Thoracic aorta (tissue), 2 donors: ENCODE measurements around the gene TMC3. TPM values are rescaled to one million over a fixed set of nuclear protein-coding genes. Genes with fewer than 3 reads are reported as not detected.

Source experiments
- ATAC-seq: fragments of 150-250 bp; one replicate; pipeline ENCODE4 v1.8.0; 2017; ENCODE audit warnings: low read depth; ENCODE audit not compliant: insufficient number of reproducible peaks, low FRiP score
- DNase-seq: peaks from one replicate; pipeline ENCODE4 v3.0.0-alpha.2; 2020; ENCODE audit warnings: low spot score
- H3K27ac ChIP-seq, 2 donors: fragments of 200-600 bp; sonication (generic); 1 replicate in 1 of 2; 2 replicates in 1 of 2; pipeline ENCODE4 v1.5.1; 2016; ENCODE audit warnings: mild to moderate bottlenecking in 2 of 2, moderate library complexity in 2 of 2
- H3K27me3 ChIP-seq: fragments of 200-600 bp; sonication (generic); replicated peaks from 2 replicates; pipeline ENCODE4 v1.6.0; 2016; ENCODE audit warnings: mild to moderate bottlenecking; ENCODE audit not compliant: insufficient read depth
- H3K36me3 ChIP-seq: fragments of 200-600 bp; sonication (generic); one replicate; pipeline ENCODE4 v1.5.1; 2016
- H3K4me1 ChIP-seq, 2 donors: fragments of 200-600 bp; sonication (generic); 1 replicate in 1 of 2; 2 replicates in 1 of 2; pipeline versions ENCODE4 v1.5.1 to v1.6.0; 2016; ENCODE audit warnings: low read depth in 2 of 2, mild to moderate bottlenecking in 1 of 2; ENCODE audit not compliant: control insufficient read depth in 1 of 2
- H3K4me3 ChIP-seq: fragments of 200-600 bp; sonication (generic); 2 replicates; pipeline ENCODE4 v1.5.1; 2016; ENCODE audit warnings: mild to moderate bottlenecking
- H3K9me3 ChIP-seq: fragments of 200-600 bp; sonication (generic); 2 replicates; pipeline ENCODE4 v1.5.1; 2016
- total RNA-seq, 2 donors: library from RNA; depleted of rRNA; stranded (reverse); fragments of >200 nt; gene quantifications; one replicate each; pipeline versions ENCODE4 v1.1.0 to v1.2.3, GENCODE V29; 2016
- TF ChIP-seq, protein P1 (sequence below): fragments of 200-600 bp; sonication (generic); IDR thresholded peaks from one replicate; pipeline ENCODE4 v1.5.1; 2019; ENCODE audit warnings: antibody characterized with exemption

Gene TMC3
- total RNA-seq, 2 donors from 2014 or later = 0.54 TPM; not detected in 1

DNA sequence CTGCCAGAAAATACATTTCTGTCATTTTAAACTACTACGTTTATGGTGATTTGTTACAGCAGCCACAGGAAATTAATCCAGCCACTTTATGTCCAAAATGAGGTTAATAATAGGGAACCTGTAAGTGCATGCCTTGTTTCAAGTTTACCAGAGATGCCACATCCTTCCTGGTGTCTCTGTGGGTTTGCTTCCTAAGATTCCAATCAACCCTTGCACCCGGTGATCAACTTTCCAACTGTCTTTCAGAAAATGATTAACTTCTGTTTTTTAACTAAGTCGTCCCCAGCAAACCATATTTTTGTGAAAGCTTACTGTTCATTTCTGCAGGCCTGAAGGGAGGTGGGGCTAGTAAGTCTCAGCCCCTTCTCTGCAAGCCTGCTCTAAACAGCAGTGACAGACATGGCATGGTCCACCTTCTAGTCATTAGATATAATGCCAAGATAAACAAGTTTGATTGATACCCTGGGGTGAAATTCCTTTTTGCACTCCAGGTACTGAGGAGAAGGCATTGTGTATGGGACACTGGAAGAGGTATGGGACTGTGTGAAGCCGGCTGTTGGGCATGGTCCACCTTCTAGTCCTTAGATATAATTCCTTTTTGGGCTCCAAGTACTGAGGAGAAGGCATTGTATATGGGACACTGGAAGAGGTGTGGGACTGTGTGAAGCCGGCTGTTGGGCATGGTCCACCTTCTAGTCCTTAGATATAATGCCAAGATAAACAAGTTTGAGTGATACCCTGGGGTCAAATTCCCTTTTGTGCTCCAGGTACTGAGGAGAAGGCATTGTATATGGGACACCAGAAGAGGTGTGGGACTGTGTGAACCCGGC lies 11.1 kb upstream of the TMC3 start:
- Histone ChIP-seq H3K36me3 (no peaks in the 10 kb centered on the region), H3K27ac (no peak overlapping the region), H3K4me1 (no peaks in the 10 kb centered on the region), H3K4me3 (no peak overlapping the region), H3K27me3 (no peaks in the 10 kb centered on the region), H3K9me3 (no peaks in the 10 kb centered on the region)
- TF ChIP-seq, protein P1, sequence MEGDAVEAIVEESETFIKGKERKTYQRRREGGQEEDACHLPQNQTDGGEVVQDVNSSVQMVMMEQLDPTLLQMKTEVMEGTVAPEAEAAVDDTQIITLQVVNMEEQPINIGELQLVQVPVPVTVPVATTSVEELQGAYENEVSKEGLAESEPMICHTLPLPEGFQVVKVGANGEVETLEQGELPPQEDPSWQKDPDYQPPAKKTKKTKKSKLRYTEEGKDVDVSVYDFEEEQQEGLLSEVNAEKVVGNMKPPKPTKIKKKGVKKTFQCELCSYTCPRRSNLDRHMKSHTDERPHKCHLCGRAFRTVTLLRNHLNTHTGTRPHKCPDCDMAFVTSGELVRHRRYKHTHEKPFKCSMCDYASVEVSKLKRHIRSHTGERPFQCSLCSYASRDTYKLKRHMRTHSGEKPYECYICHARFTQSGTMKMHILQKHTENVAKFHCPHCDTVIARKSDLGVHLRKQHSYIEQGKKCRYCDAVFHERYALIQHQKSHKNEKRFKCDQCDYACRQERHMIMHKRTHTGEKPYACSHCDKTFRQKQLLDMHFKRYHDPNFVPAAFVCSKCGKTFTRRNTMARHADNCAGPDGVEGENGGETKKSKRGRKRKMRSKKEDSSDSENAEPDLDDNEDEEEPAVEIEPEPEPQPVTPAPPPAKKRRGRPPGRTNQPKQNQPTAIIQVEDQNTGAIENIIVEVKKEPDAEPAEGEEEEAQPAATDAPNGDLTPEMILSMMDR = no peak
- DNase-seq (no peak), ATAC-seq (no peak)

DNA sequence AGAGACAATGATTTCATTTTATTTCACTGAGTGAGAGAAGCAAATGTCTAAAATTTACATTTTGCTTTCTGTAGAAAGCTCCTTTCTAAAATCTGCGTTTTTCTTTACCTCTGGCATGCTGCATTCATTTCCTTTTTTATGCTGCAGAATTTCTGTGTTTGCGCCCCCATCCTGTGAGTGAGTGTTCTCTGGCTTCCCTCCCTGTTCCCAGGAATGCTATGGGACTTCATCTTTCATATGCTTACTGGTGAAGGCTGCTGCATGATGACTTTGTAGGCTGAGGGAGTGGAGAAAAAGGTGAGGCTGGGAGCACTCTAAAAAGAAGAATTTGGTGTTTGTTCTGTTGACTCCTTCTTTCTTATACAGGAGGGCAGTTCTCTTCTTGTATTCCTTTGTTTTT lies 7.7 kb upstream of the TMC3 start:
- Histone ChIP-seq H3K4me3 (no peak overlapping the region), H3K4me1 (no peaks in the 10 kb centered on the region), H3K9me3 (no peaks in the 10 kb centered on the region), H3K36me3 (no peaks in the 10 kb centered on the region), H3K27me3 (no peaks in the 10 kb centered on the region), H3K27ac (no peak overlapping the region)
- ATAC-seq = no peak
- TF ChIP-seq, protein P1 = no peak
- no peak for DNase-seq

DNA sequence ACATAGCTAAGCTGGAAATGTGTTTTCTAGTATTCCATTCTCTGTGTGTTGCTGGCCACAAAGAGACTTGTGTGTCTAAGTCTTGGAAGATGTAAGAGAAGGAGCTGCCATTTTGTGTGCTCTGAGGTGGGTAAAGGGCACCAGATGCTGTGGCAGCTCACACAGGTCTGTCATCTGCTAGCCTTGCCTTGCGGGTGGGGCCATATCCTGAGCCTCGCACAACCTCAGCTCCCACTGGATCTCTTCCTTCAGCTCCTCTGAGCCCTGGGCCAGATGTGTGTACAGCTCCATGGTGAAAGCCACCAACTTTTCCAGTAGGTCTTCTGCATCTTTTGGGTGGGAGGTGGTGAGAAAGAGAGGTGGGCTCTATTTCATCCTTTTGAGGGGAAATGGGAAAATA lies 6.7 kb upstream of the TMC3 start:
- TF ChIP-seq, protein P1 = no peak
- Histone ChIP-seq H3K9me3 (no peaks in the 10 kb centered on the region), H3K27ac (no peak overlapping the region), H3K4me1 (no peaks in the 10 kb centered on the region), H3K27me3 (no peaks in the 10 kb centered on the region), H3K4me3 (no peak overlapping the region), H3K36me3 (no peaks in the 10 kb centered on the region)
- DNase-seq (no peak), ATAC-seq (no peak)

DNA sequence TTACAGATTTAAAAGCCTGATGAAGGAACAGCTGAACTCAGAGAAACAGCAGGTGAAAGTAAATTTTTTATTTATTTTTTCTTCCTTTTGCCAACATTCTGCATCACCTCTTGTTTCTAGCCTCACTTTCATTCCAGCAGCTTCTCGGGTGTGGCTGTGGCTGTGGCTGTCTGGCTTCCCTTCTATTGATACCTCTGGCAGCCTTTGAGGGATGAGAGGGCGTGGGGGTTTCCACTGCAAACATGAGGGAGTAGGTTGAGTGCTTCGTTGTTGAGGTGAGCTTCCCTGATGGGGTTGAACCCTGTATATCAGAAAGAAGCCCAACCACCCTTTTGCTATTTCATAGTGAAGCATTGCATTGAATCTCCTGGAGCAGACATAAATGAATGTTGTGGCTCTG lies 6.2 kb upstream of the TMC3 start:
- no peaks in the 10 kb centered on the region for H3K9me3 ChIP-seq
- DNase-seq (no peak), ATAC-seq (no peak)
- H3K36me3 ChIP-seq = no peaks in the 10 kb centered on the region
- TF ChIP-seq, protein P1 = no peak
- H3K27me3 ChIP-seq = no peaks in the 10 kb centered on the region
- H3K27ac ChIP-seq = no peak overlapping the region
- no peaks in the 10 kb centered on the region for H3K4me1 ChIP-seq
- no peak overlapping the region for H3K4me3 ChIP-seq

DNA sequence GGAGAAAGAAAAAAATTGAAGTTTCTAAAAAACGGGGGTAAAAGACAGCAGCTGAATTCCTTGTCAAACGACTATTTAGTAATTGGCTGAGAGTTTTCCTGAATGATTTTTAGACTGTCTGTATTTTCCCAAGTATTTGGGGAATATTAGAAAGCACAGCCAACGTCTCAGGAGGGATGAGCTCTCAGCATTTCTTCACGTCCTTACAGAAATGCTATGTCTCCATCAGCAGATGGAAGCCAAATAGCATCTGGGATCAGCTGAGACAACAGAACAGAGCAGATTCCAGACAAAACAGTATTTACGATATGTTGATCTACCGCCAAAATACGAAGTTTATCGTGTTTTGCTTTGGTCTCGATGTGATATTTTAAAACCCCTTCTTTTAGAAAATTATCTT lies 5.3 kb upstream of the TMC3 start:
- H3K4me1 ChIP-seq = no peaks in the 10 kb centered on the region
- no peaks in the 10 kb centered on the region for H3K9me3 ChIP-seq
- no peaks in the 10 kb centered on the region for H3K36me3 ChIP-seq
- H3K27me3 ChIP-seq = no peaks in the 10 kb centered on the region
- TF ChIP-seq, protein P1 = no peak
- DNase-seq = no peak
- no peak overlapping the region for H3K4me3 ChIP-seq
- no peak overlapping the region for H3K27ac ChIP-seq
- no peak for ATAC-seq
